ENCODE data around the gene TBC1D5. TPM values are rescaled to one million over a fixed set of nuclear protein-coding genes. Genes with fewer than 3 reads are reported as not detected.

TBC1D5 gene
- total and polyA plus RNA-seq, 2 of the 8 experiments (the other 6 are each of a cell fraction or from before 2014, with no cell fraction given), result 11.0 to 22.9 TPM

DNA sequence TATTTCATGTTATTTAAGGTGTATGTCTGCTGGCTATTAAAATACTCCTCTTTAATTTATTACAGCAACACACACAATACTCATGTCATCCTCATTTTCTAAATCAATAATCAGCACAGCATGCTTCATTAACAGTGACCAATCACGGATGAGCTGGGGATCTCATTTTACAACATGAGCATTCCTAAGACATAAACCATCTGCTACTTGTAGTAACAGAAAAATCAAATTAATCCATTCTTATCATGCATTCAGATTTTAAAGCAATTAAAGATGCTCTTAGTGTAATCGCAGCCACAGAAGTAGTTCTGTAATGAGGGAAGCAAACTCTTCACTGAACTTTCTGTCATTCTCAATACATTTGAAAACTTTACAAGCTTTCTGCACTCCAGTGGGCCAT is 191.1 kb downstream of the TBC1D5 start:
- no peak overlapping the region for H2BK20ac ChIP-seq (ENCODE audit: low read length)
- no peak overlapping the region for H4K91ac ChIP-seq (replicated peaks; ENCODE audit: insufficient read length, low read length)
- no peak overlapping the region for H2AK5ac ChIP-seq (ENCODE audit: low read depth, low read length)
- H2AFZ ChIP-seq (ENCODE audit: low read length), result no peak overlapping the region
- H3K9ac ChIP-seq (replicated peaks in 1 of 4; ENCODE audit: extremely low read depth in 1 of 4, low read depth in 3 of 4, low read length in 3 of 4), result no peak overlapping the region
- 82% methylated on average over 2 of the region's 2 CpGs; no CpG with 5 or more reads in 1 of the 2 experiments for WGBS, 2 experiments (ENCODE audit: extremely low coverage in 1 of 2, insufficient coverage in 1 of 2, insufficient read length in 1 of 2, insufficient replicate concordance in 2 of 2, low coverage in 1 of 2, low lambda C conversion rate in 2 of 2, missing lambda C conversion rate in 1 of 2)
- TF ChIP-seq BCL11A (IDR thresholded peaks at IDR 0.05; ENCODE audit: low read depth in 2 of 2, low read length in 2 of 2) (no peak), SUZ12 (IDR thresholded peaks at IDR 0.05; ENCODE audit: low read length) (no peak), CHD1 (IDR thresholded peaks at IDR 0.05; ENCODE audit: low read depth, low read length) (no peak), HDAC2 (IDR thresholded peaks at IDR 0.05; ENCODE audit: borderline replicate concordance in 1 of 2, low read depth in 2 of 2, low read length in 2 of 2) (no peak), POLR2AphosphoS5 (IDR thresholded peaks at IDR 0.05; ENCODE audit: low read depth, low read length) (no peak), PHF8 (conservative IDR thresholded peaks at IDR 0.05; ENCODE audit: low read depth, low read length) (no peak), CBX8 (IDR thresholded peaks at IDR 0.05; ENCODE audit: borderline replicate concordance, low read depth, low read length) (no peak)
- TF ChIP-seq, protein P1, sequence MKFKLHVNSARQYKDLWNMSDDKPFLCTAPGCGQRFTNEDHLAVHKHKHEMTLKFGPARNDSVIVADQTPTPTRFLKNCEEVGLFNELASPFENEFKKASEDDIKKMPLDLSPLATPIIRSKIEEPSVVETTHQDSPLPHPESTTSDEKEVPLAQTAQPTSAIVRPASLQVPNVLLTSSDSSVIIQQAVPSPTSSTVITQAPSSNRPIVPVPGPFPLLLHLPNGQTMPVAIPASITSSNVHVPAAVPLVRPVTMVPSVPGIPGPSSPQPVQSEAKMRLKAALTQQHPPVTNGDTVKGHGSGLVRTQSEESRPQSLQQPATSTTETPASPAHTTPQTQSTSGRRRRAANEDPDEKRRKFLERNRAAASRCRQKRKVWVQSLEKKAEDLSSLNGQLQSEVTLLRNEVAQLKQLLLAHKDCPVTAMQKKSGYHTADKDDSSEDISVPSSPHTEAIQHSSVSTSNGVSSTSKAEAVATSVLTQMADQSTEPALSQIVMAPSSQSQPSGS (IDR thresholded peaks at IDR 0.05; ENCODE audit: low read length), result no peak
- ChIA-PET POLR2A (ENCODE audit: partially characterized antibody) (interaction anchor here (1.1 kb wide), 1 partner anchor 189 kb away, joined by 3 read pairs; no protein-coding TSS in a partner anchor), CTCF (ENCODE audit: partially characterized antibody) (interaction anchor here (0.9 to 1.2 kb wide), 2 partner anchors 94 to 290 kb away, joined by 4 read pairs; no protein-coding TSS in a partner anchor)
- no peak overlapping the region for H3K27ac ChIP-seq (ENCODE audit: low read depth, low read length)
- no peak for FAIRE-seq
- H2BK12ac ChIP-seq (ENCODE audit: low read depth, low read length), result no peak overlapping the region
- H3K14ac ChIP-seq (ENCODE audit: insufficient read length), result no peak overlapping the region
- no peak for DNase-seq (ENCODE audit: low read depth in 1 of 2, low spot score in 2 of 2)
- H2BK5ac ChIP-seq (ENCODE audit: low read depth, low read length), result no peak overlapping the region
- H3K27me3 ChIP-seq (replicated peaks in 1 of 4; ENCODE audit: control insufficient read depth in 3 of 4, extremely low read depth in 1 of 4, insufficient read depth in 3 of 4, low read length in 3 of 4), result no peaks in the 10 kb centered on the region
- no peaks in the 10 kb centered on the region for H3K23me2 ChIP-seq (ENCODE audit: low read depth, low read length)
- H3K4me1 ChIP-seq (replicated peaks in 1 of 4; ENCODE audit: control insufficient read depth in 3 of 4, insufficient read depth in 4 of 4, low read length in 3 of 4), result peaks cover 0 to 4% (median 0%) of the 10 kb centered on the region in 4 experiments; a peak in 2 of 7 replicates
- no peak overlapping the region for H4K5ac ChIP-seq (ENCODE audit: insufficient read length, low read depth, low read length)
- no peak overlapping the region for H3K4me2 ChIP-seq (ENCODE audit: insufficient read depth in 1 of 2, low read depth in 2 of 2, low read length in 2 of 2)
- H2BK15ac ChIP-seq (ENCODE audit: low read length), result no peak overlapping the region
- no peak overlapping the region for H4K8ac ChIP-seq (ENCODE audit: extremely low read depth, insufficient read depth, low read length)
- no peak overlapping the region for H3K4me3 ChIP-seq (ENCODE audit: extremely low read depth in 1 of 4, insufficient read depth in 2 of 4, low read depth in 3 of 4, low read length in 4 of 4)
- no peak overlapping the region for H3K56ac ChIP-seq (replicated peaks; ENCODE audit: insufficient read length, low read depth, low read length)
- no peak overlapping the region for H2BK120ac ChIP-seq (replicated peaks; ENCODE audit: low read depth, low read length)
- no peaks in the 10 kb centered on the region for H3K9me3 ChIP-seq (ENCODE audit: insufficient read depth in 2 of 2, low read depth in 1 of 2, low read length in 1 of 2)
- no peaks in the 10 kb centered on the region for H3K79me2 ChIP-seq (ENCODE audit: control insufficient read depth in 1 of 2, insufficient read depth in 2 of 2, low read length in 2 of 2)
- no peaks in the 10 kb centered on the region for H4K20me1 ChIP-seq (replicated peaks in 1 of 2; ENCODE audit: control insufficient read depth in 1 of 2, insufficient read depth in 2 of 2, low read length in 2 of 2)
- no peak overlapping the region for H3K18ac ChIP-seq (ENCODE audit: extremely low read depth, low read length)
- H3K36me3 ChIP-seq (ENCODE audit: control insufficient read depth in 2 of 4, insufficient read depth in 4 of 4, low read length in 3 of 4), result no peaks in the 10 kb centered on the region
- H3K79me1 ChIP-seq (ENCODE audit: low read depth, low read length), result no peaks in the 10 kb centered on the region
- H3K4ac ChIP-seq (replicated peaks; ENCODE audit: insufficient read length, low read depth, low read length), result no peak overlapping the region
- H3K23ac ChIP-seq (ENCODE audit: insufficient read length), result no peak overlapping the region
